Gastroesophageal sphincter (tissue), 4 donors: ENCODE data around the gene HSPBP1. TPM values are rescaled to one million over a fixed set of nuclear protein-coding genes. Genes with fewer than 3 reads are reported as not detected.

Experiments
- ATAC-seq: fragments of 150-250 bp; one replicate; pipeline ENCODE4 v1.9.1; 2016; ENCODE audit warnings: mild to moderate bottlenecking, moderate library complexity
- H3K27ac ChIP-seq, 4 donors: fragments of 200-600 bp; sonication (generic) in 3 of 4; 1 replicate in 3 of 4; 2 replicates in 1 of 4; pipeline ENCODE4 v1.5.1; 2016 to 2019
- H3K27me3 ChIP-seq: fragments of 200-600 bp; sonication (generic); one replicate; pipeline ENCODE4 v1.5.1; 2019
- H3K36me3 ChIP-seq, 2 donors: fragments of 200-600 bp; sonication (generic); one replicate each; pipeline ENCODE4 v1.5.1; 2019; ENCODE audit warnings: control low read depth in 1 of 2
- H3K4me1 ChIP-seq, 3 donors: fragments of 200-600 bp; sonication (generic); 1 replicate in 2 of 3; 2 replicates in 1 of 3; pipeline ENCODE4 v1.5.1; 2016 to 2019; ENCODE audit warnings: control low read depth in 2 of 3
- H3K4me3 ChIP-seq, 2 donors: fragments of 200-600 bp; sonication (generic); one replicate each; pipeline ENCODE4 v1.5.1; 2019; ENCODE audit warnings: mild to moderate bottlenecking in 1 of 2, moderate library complexity in 1 of 2
- H3K9me3 ChIP-seq, 3 donors: fragments of 200-600 bp; sonication (generic); one replicate each; pipeline ENCODE4 v1.5.1; 2017 to 2019; ENCODE audit warnings: control low read depth in 2 of 3
- EP300 ChIP-seq: sonication (generic); formaldehyde crosslinking; IDR thresholded peaks from one replicate; pipeline ENCODE4 v1.6.1; 2017; ENCODE audit warnings: antibody characterized with exemption, mild to moderate bottlenecking
- POLR2A ChIP-seq, 2 donors: fragments of 450-650 bp; IDR thresholded peaks; one replicate each; pipeline ENCODE4 v1.6.1; 2017; ENCODE audit warnings: antibody characterized with exemption in 2 of 2, mild to moderate bottlenecking in 2 of 2, moderate library complexity in 1 of 2
- POLR2AphosphoS5 ChIP-seq: sonication (generic); formaldehyde crosslinking; IDR thresholded peaks from one replicate; pipeline ENCODE4 v1.6.1; 2017; ENCODE audit warnings: antibody characterized with exemption
- WGBS, 2 donors: methylation state at CpG; one replicate each; pipeline ENCODE4 v1.1.5; 2018; ENCODE audit warnings: low coverage in 1 of 2; 5-methylcytosine and 5-hydroxymethylcytosine counted together
- total RNA-seq, 4 donors: library from RNA; depleted of rRNA; stranded (reverse); fragments of >200 nt; gene quantifications; one replicate each; pipeline ENCODE4 v1.1.0, GENCODE V29; 2016
- TF ChIP-seq, protein P1 (sequence below), 4 experiments: fragments of 200-600 bp in 2 of 4; fragments of 450-650 bp in 2 of 4; sonication (generic) in 1 of 4; IDR thresholded peaks; one replicate each; pipeline ENCODE4 v1.5.1; 2017 to 2019; ENCODE audit warnings: antibody characterized with exemption in 4 of 4, mild to moderate bottlenecking in 2 of 4, moderate library complexity in 2 of 4

Gene HSPBP1
- total RNA-seq, 4 donors from 2014 or later, result 20.9 to 37.1 (median 26.5) TPM

DNA sequence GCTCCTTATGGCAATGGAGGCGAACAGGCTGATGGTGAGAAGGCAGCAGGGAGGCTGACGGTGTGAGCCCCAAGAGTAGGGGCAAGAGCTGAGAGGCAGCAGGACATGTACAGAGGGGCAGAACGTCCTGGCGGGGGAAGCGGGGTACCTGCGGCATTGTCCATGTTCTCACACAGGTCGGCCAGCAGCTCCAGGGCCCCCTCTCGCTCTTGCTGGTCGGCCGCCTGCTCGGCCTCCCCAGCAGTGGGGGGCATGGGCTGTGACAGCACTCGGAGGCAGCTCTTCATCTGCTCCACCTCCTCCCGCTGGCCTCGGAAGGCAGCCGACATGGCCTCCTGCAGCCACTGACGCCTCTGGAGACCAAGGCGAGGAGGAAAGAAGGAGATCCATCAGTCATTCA lies 2.4 kb downstream of the HSPBP1 start:
- Histone ChIP-seq H3K4me1 (peaks cover 0 to 30% (median 10%) of the 10 kb centered on the region in 3 donors), H3K27me3 (no peaks in the 10 kb centered on the region), H3K27ac (no peak overlapping the region), H3K9me3 (no peaks in the 10 kb centered on the region), H3K4me3 (no peak overlapping the region), H3K36me3 (peaks cover 0 to 55% of the 10 kb centered on the region in 2 donors)
- TF ChIP-seq, protein P1, sequence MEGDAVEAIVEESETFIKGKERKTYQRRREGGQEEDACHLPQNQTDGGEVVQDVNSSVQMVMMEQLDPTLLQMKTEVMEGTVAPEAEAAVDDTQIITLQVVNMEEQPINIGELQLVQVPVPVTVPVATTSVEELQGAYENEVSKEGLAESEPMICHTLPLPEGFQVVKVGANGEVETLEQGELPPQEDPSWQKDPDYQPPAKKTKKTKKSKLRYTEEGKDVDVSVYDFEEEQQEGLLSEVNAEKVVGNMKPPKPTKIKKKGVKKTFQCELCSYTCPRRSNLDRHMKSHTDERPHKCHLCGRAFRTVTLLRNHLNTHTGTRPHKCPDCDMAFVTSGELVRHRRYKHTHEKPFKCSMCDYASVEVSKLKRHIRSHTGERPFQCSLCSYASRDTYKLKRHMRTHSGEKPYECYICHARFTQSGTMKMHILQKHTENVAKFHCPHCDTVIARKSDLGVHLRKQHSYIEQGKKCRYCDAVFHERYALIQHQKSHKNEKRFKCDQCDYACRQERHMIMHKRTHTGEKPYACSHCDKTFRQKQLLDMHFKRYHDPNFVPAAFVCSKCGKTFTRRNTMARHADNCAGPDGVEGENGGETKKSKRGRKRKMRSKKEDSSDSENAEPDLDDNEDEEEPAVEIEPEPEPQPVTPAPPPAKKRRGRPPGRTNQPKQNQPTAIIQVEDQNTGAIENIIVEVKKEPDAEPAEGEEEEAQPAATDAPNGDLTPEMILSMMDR (IDR thresholded peaks at IDR 0.05), result no peak
- TF ChIP-seq EP300 (no peak), POLR2A (IDR thresholded peaks at IDR 0.05) (no peak), POLR2AphosphoS5 (no peak)
- no peak for ATAC-seq
- WGBS, 2 donors, result 76% methylated on average over 3 of the region's 17 CpGs; no CpG with 5 or more reads in 1 of the 2 donors

- Histone ChIP-seq H3K9me3 (no peaks in the 10 kb centered on the region), H3K4me1 (peaks cover 0 to 30% (median 10%) of the 10 kb centered on the region in 3 donors), H3K36me3 (peaks cover 0 to 61% of the 10 kb centered on the region in 2 donors), H3K4me3 (no peak overlapping the region), H3K27ac (no peak overlapping the region), H3K27me3 (no peaks in the 10 kb centered on the region)
- TF ChIP-seq, protein P1 (IDR thresholded peaks at IDR 0.05), result no peak
- TF ChIP-seq EP300, result no peak
- no peak for TF ChIP-seq POLR2A (IDR thresholded peaks at IDR 0.05)
- no peak for TF ChIP-seq POLR2AphosphoS5
- ATAC-seq, result no peak
- 89 to 93% methylated on average over 3 to 6 of the region's 15 CpGs for WGBS, 2 donors
These were observed 3.0 kb downstream of the HSPBP1 start for GRCh38 chr19:55276720-55277430.

DNA sequence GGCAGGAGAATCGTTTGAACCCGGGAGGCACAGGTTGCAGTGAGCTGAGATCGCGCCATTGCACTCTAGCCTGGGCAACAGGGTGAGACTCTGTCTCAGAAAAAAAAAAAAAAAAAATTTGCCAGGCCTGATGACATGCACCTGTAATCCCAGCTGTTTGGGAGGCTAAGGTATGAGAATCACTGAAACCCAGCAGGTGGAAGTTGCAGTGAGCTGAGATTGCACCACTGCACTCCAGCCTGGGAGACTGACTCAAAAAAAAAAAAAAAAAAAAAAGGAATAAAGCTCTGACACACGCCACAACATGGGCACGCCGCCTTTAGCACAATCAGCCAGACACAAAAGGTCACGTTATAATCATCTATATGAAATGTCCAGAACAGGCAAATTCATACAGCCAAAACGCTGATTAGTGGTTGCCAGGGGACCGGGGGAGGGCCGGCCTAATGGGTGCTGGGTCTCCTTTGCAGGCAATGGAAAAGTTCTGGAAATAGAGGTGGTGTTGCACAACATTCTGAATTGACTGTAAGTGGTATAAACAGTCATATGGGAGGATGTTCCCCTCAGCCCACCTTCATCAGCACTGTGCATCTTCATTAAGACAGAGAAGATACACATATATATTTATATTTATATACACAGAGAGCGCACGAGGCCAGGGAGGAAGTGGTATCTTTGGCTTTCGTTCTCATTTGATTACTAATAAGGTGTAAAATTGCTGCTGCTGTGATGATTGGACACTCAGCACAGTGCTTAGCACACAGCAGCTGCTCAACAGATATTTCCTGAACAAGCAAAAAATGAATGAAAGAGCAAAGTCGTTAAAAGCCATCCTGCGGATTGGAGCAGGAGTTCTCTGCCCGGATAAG lies 3.8 kb downstream of the HSPBP1 start:
- ATAC-seq, result no peak
- peaks cover 0 to 69% of the 10 kb centered on the region in 2 donors for H3K36me3 ChIP-seq
- H3K4me3 ChIP-seq, result no peak overlapping the region
- 75 to 78% methylated on average over 15 to 17 of the region's 17 CpGs for WGBS, 2 donors
- H3K9me3 ChIP-seq, result no peaks in the 10 kb centered on the region
- no peak for TF ChIP-seq POLR2AphosphoS5
- no peak for TF ChIP-seq POLR2A (IDR thresholded peaks at IDR 0.05)
- TF ChIP-seq, protein P1 (IDR thresholded peaks at IDR 0.05), result no peak
- no peak for TF ChIP-seq EP300
- peaks cover 0 to 24% (median 10%) of the 10 kb centered on the region in 3 donors for H3K4me1 ChIP-seq
- no peaks in the 10 kb centered on the region for H3K27me3 ChIP-seq
- H3K27ac ChIP-seq, result no peak overlapping the region

DNA sequence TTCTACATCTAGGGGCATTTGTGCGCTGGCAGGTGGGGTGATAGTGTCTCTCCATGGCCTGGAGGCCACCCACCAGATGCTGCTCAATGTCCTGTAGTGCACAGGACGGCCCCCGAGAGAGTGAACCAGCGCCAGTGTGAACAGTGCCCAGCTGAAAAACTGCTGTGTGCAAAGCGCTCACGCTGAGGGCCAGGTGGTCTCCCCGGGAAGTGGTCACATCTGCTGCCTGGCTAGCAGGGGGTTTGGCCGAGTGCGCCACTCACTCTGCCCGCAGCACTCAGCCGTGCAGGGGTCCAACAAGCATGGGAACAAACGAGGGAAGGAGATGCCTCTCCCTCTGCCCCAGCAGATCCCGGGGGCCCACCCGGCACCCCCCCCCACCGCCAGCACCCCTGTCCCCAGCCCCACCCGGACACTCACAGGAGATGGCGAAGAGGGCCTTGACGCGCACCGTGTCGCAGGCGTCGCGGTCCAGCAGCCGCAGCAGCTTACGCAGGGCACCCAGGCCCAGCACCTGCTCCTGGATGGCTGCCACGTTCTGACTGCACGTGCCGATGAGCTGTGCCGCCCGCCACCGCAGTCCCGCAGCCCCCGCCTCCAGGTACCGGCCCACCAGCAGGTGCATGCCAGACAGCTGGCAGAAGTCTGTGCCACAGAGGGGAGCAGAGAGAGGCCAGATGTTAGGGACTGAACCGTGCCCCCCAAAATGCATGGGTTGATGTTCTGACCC lies 5.8 kb downstream of the HSPBP1 start:
- WGBS, 2 donors, result 96 to 100% methylated on average over 1 to 4 of the region's 36 CpGs
- peaks cover 0 to 8% (median 2%) of the 10 kb centered on the region in 3 donors for H3K4me1 ChIP-seq
- H3K27ac ChIP-seq, result no peak overlapping the region
- no peak overlapping the region for H3K4me3 ChIP-seq
- ATAC-seq, result no peak
- peaks cover 0 to 89% of the 10 kb centered on the region in 2 donors for H3K36me3 ChIP-seq
- no peaks in the 10 kb centered on the region for H3K9me3 ChIP-seq
- H3K27me3 ChIP-seq, result no peaks in the 10 kb centered on the region
- TF ChIP-seq POLR2AphosphoS5 (no peak), EP300 (no peak), POLR2A (IDR thresholded peaks at IDR 0.05) (no peak)
- TF ChIP-seq, protein P1 (IDR thresholded peaks at IDR 0.05), result no peak
